ENCODE results near the gene CAMTA1. TPM values are rescaled to one million over a fixed set of nuclear protein-coding genes. Genes with fewer than 3 reads are reported as not detected.

CAMTA1 gene
- total RNA-seq, 6 donors from 2014 or later: 38.8 to 74.0 (median 46.1) TPM

DNA sequence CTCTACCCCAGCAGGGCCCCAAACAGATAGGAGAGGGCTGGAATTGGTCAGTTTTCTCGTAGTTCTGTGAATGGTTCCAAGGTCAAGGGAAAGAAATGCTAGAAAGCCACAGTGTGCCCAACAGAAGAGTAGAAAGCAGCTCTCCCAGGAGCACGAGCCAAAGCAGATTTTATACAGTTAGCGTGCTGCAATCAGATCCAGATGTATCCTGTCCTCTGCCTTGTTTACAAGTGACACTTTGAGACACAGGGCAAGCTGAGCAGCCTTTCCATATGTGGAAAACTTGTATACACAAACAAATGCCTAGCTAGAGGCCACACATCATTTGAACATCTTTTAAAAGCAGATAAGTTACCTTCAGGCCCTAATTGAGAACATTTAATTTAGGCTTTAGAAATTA is 992.3 kb downstream of the CAMTA1 start:
- Histone ChIP-seq H3K9me3 (no peaks in the 10 kb centered on the region), H3K36me3 (peaks cover 3 to 58% (median 33%) of the 10 kb centered on the region in 4 donors), H3K27me3 (no peaks in the 10 kb centered on the region), H3K4me1 (peaks cover 13 to 40% (median 30%) of the 10 kb centered on the region in 4 donors), H3K27ac (no peak overlapping the region), H3K4me3 (no peak overlapping the region)
- ATAC-seq (ENCODE audit: low FRiP score in 2 of 2) (no peak), DNase-seq (no peak)
- TF ChIP-seq EP300 (IDR thresholded peaks at IDR 0.05): peak in 1 of 4 donors; percentile 26
- TF ChIP-seq POLR2A (IDR thresholded peaks at IDR 0.05): no peak
- peak in 1 of 2 donors; percentile 6 for TF ChIP-seq POLR2AphosphoS5 (IDR thresholded peaks at IDR 0.05)
- 71 to 74% methylated on average over 3 of the region's 3 CpGs for WGBS, 2 donors

DNA sequence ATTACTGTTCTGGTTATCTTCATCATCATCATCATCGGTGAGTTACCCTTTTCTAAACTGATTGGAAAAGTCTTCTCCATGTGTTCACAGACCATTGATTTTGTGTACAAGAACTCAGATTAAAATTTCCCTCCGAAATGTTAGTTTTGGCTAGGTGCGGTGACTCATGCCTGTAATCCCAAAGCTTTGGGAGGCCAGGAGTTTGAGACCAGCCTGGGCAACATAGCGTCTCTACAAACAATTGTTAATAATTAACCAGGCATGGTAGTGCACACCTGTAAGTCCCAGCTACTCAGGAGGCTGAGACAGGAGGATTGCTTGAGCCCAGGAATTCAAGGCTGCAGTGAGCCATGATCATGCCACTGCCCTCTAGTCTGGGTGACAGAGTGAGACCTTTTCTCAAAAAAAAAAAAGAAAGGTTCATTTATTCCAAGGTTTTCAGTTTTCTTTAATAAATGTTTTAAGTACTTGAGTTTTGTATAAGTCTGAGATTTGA is 992.9 kb downstream of the CAMTA1 start:
- H3K4me1 ChIP-seq: peaks cover 15 to 40% (median 31%) of the 10 kb centered on the region in 4 donors
- H3K4me3 ChIP-seq: no peak overlapping the region
- H3K36me3 ChIP-seq: peaks cover 3 to 58% (median 33%) of the 10 kb centered on the region in 4 donors
- DNase-seq (no peak), ATAC-seq (ENCODE audit: low FRiP score in 2 of 2) (no peak)
- H3K27me3 ChIP-seq: no peaks in the 10 kb centered on the region
- no peaks in the 10 kb centered on the region for H3K9me3 ChIP-seq
- 89 to 90% methylated on average over 4 of the region's 4 CpGs for WGBS, 2 donors
- H3K27ac ChIP-seq: no peak overlapping the region
- TF ChIP-seq, protein P1, sequence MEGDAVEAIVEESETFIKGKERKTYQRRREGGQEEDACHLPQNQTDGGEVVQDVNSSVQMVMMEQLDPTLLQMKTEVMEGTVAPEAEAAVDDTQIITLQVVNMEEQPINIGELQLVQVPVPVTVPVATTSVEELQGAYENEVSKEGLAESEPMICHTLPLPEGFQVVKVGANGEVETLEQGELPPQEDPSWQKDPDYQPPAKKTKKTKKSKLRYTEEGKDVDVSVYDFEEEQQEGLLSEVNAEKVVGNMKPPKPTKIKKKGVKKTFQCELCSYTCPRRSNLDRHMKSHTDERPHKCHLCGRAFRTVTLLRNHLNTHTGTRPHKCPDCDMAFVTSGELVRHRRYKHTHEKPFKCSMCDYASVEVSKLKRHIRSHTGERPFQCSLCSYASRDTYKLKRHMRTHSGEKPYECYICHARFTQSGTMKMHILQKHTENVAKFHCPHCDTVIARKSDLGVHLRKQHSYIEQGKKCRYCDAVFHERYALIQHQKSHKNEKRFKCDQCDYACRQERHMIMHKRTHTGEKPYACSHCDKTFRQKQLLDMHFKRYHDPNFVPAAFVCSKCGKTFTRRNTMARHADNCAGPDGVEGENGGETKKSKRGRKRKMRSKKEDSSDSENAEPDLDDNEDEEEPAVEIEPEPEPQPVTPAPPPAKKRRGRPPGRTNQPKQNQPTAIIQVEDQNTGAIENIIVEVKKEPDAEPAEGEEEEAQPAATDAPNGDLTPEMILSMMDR (IDR thresholded peaks at IDR 0.05): no peak
- no peak for TF ChIP-seq POLR2AphosphoS5 (IDR thresholded peaks at IDR 0.05)
- TF ChIP-seq EP300 (IDR thresholded peaks at IDR 0.05): no peak
- no peak for TF ChIP-seq POLR2A (IDR thresholded peaks at IDR 0.05)

DNA sequence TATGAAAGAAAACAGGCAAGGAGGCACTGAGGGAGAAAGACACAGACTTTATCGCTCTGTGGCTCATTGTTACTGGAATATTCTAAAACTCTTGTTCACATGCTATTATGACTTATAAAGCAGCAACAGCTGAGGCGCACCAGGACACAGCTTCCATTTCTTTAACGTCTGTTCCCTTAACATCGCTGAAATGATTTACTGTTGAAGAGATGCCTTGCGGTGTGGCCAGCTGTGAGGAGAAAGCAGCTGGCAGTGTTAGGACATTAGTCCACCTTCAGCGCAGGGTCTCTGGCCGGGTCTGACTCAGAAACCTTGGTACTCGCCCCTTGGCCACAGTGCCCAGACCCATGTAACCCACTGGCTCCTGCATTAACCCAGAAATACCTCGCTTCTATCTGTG is 995.7 kb downstream of the CAMTA1 start:
- DNase-seq (no peak), ATAC-seq (ENCODE audit: low FRiP score in 2 of 2) (no peak)
- no peak overlapping the region for H3K4me3 ChIP-seq
- H3K9me3 ChIP-seq: no peaks in the 10 kb centered on the region
- peak overlapping the region in 2 of 4 donors; percentile 84 to 94 for H3K27ac ChIP-seq
- H3K36me3 ChIP-seq: peaks cover 3 to 49% (median 33%) of the 10 kb centered on the region in 4 donors
- 87 to 89% methylated on average over 7 to 9 of the region's 9 CpGs for WGBS, 2 donors
- TF ChIP-seq POLR2AphosphoS5 (IDR thresholded peaks at IDR 0.05) (no peak), POLR2A (IDR thresholded peaks at IDR 0.05) (no peak), EP300 (IDR thresholded peaks at IDR 0.05) (no peak)
- TF ChIP-seq, protein P1 (IDR thresholded peaks at IDR 0.05): no peak
- peaks cover 24 to 42% (median 41%) of the 10 kb centered on the region in 4 donors for H3K4me1 ChIP-seq
- no peaks in the 10 kb centered on the region for H3K27me3 ChIP-seq

DNA sequence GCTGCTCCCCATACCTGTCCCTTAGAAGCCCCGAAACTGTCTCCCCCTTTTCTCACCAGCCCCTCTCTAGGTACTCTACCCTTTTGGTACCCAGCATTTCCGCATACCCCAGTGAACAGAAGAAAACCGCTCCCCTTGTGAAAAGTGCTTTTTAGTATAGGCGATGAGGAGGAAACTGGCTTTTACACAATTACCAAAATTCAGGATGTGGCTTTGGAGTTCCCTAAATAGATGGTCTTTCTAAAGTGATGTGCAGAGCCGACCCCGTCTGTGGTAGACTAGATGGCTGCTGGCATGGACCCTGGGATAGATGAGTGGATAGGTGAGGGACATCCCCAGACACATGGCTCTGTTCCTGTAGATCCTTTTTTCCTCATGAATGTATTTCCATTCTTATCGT is 996.2 kb downstream of the CAMTA1 start:
- TF ChIP-seq, protein P1 (IDR thresholded peaks at IDR 0.05): no peak
- TF ChIP-seq EP300 (IDR thresholded peaks at IDR 0.05) (no peak), POLR2A (IDR thresholded peaks at IDR 0.05) (no peak), POLR2AphosphoS5 (IDR thresholded peaks at IDR 0.05) (no peak)
- DNase-seq: no peak
- H3K27ac ChIP-seq: peak overlapping the region; percentile 6 to 94 (median 86)
- peaks cover 28 to 47% (median 42%) of the 10 kb centered on the region in 4 donors for H3K4me1 ChIP-seq
- H3K27me3 ChIP-seq: no peaks in the 10 kb centered on the region
- WGBS, 2 donors: 61 to 67% methylated on average over 7 of the region's 7 CpGs
- H3K9me3 ChIP-seq: no peaks in the 10 kb centered on the region
- ATAC-seq (ENCODE audit: low FRiP score in 2 of 2): no peak
- H3K36me3 ChIP-seq: peaks cover 3 to 47% (median 33%) of the 10 kb centered on the region in 4 donors
- H3K4me3 ChIP-seq: no peak overlapping the region

DNA sequence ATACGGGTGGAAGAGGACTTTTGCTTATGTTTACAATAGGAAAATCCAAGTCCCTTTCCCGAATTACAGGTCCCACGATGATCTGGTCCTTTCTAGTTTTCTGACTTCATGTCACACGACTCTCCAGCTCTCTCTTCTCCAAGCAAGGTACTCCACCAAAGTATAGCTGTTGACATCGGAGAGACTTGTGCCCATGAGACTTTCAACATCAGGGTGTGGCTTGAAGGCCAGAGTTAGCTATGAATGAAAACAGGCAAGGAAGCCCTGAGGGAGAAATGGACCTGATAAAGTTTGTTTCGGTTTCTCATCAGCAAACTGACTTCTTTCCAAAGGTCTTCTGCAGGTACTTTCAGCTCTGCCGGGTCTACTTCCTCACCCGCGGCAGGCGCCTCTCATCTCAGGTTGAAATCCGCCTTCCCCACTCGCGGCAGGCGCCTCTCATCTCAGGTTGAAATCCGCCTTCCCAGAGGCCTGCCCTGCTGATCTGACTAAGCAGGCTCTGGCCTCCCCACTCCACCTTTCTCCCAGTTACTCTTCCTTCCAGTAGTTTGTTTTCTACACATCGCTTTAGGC is 996.8 kb downstream of the CAMTA1 start:
- Histone ChIP-seq H3K27ac (peak overlapping the region; percentile 84 to 94 (median 90)), H3K4me1 (peaks cover 33 to 52% (median 42%) of the 10 kb centered on the region in 4 donors), H3K27me3 (no peaks in the 10 kb centered on the region), H3K4me3 (peak overlapping the region in 1 of 4 donors; percentile 14), H3K9me3 (no peaks in the 10 kb centered on the region), H3K36me3 (peaks cover 3 to 42% (median 31%) of the 10 kb centered on the region in 4 donors)
- ATAC-seq (ENCODE audit: low FRiP score in 2 of 2): no peak
- peak in 1 of 2 donors; percentile 63 for DNase-seq
- TF ChIP-seq, protein P1 (IDR thresholded peaks at IDR 0.05): no peak
- peak in 1 of 4 donors; percentile 53 for TF ChIP-seq EP300 (IDR thresholded peaks at IDR 0.05)
- TF ChIP-seq POLR2A (IDR thresholded peaks at IDR 0.05): no peak
- TF ChIP-seq POLR2AphosphoS5 (IDR thresholded peaks at IDR 0.05): no peak
- WGBS, 2 donors: 51 to 71% methylated on average over 16 of the region's 16 CpGs

All from upper lobe of left lung (tissue), 6 donors.